IMR-90 (cell line): ENCODE results near the gene ZFR. TPM values are rescaled to one million over a fixed set of nuclear protein-coding genes. Genes with fewer than 3 reads are reported as not detected.

Experiments
- ATAC-seq: fragments of 200-7000 bp; cut with Tn5 transposase; 2 replicates; pipeline ENCODE4 v1.9.1; 2020; ENCODE audit warnings: low read depth, mild to moderate bottlenecking, moderate library complexity
- BruUV-seq: library from RNA; stranded (reverse); fragments of 400-500 nt; replicated peaks from 2 replicates; lab custom pipeline; 2021; lab: Mats Ljungman, UMichigan
- CTCF ChIA-PET: fragments of 300-600 bp; formaldehyde crosslinking; extraction: SDS; loops from one replicate; lab custom pipeline; 2021; ENCODE audit warnings: antibody characterized with exemption; lab: Yijun Ruan, JAX
- POLR2A ChIA-PET: fragments of 300-600 bp; sonication (Branson Sonifier 250); formaldehyde crosslinking; loops from one replicate; lab custom pipeline; 2022; ENCODE audit warnings: antibody characterized with exemption; ENCODE audit not compliant: unreplicated experiment; lab: Charles Lee
- DNase-seq: peaks from one replicate; pipeline ENCODE4 v3.0.0; 2013
- H2AFZ ChIP-seq: replicated peaks from 2 replicates; pipeline ENCODE3; 2013; ENCODE audit warnings: low read length, mild to moderate bottlenecking; ENCODE audit not compliant: poor library complexity
- H2AK5ac ChIP-seq: 2 replicates; pipeline ENCODE4 v1.6.1; 2013; ENCODE audit warnings: low read depth, low read length, inconsistent platforms
- H2AK9ac ChIP-seq: replicated peaks from 2 replicates; pipeline ENCODE3; 2013; ENCODE audit warnings: mild to moderate bottlenecking, low read depth, low read length, moderate library complexity; ENCODE audit not compliant: poor library complexity
- H2BK120ac ChIP-seq: 2 replicates; pipeline ENCODE4 v1.6.1; 2013; ENCODE audit warnings: low read depth, low read length, inconsistent platforms
- H2BK15ac ChIP-seq: 3 replicates; pipeline ENCODE4 v1.6.1; 2013; ENCODE audit warnings: low read depth, low read length, inconsistent platforms
- H2BK20ac ChIP-seq: 2 replicates; pipeline ENCODE4 v1.6.1; 2013; ENCODE audit warnings: low read depth, mild to moderate bottlenecking, inconsistent platforms, low read length, moderate library complexity
- H2BK5ac ChIP-seq: 2 replicates; pipeline ENCODE4 v1.6.1; 2013; ENCODE audit warnings: mild to moderate bottlenecking, low read depth, low read length, inconsistent platforms; ENCODE audit not compliant: poor library complexity, severe bottlenecking
- H3K14ac ChIP-seq: replicated peaks from 2 replicates; pipeline ENCODE4 v1.6.1; 2013; ENCODE audit warnings: low read depth, low read length, inconsistent platforms
- H3K18ac ChIP-seq: 2 replicates; pipeline ENCODE4 v1.6.1; 2013; ENCODE audit warnings: low read depth, low read length, control low read depth
- H3K23ac ChIP-seq: 2 replicates; pipeline ENCODE4 v1.6.1; 2013; ENCODE audit warnings: low read depth, low read length, inconsistent platforms
- H3K27ac ChIP-seq: 2 replicates; pipeline ENCODE4 v1.5.1; 2013; ENCODE audit warnings: mild to moderate bottlenecking, control low read depth, low read length; ENCODE audit not compliant: insufficient read depth
- H3K27me3 ChIP-seq: 2 replicates; pipeline ENCODE4 v1.6.1; 2013; ENCODE audit warnings: low read length; ENCODE audit not compliant: control insufficient read depth, insufficient read depth
- H3K36me3 ChIP-seq: 2 replicates; pipeline ENCODE4 v1.6.1; 2013; ENCODE audit warnings: low read length, mixed read lengths; ENCODE audit not compliant: control insufficient read depth, insufficient read depth
- H3K4ac ChIP-seq: 2 replicates; pipeline ENCODE4 v1.6.1; 2013; ENCODE audit warnings: low read depth, low read length, inconsistent platforms
- H3K4me1 ChIP-seq: 2 replicates; pipeline ENCODE4 v1.6.1; 2013; ENCODE audit warnings: low read length, mixed read lengths; ENCODE audit not compliant: control insufficient read depth, insufficient read depth
- H3K4me2 ChIP-seq: 2 replicates; pipeline ENCODE4 v1.6.1; 2013; ENCODE audit warnings: low read depth, mild to moderate bottlenecking, control low read depth, low read length, moderate library complexity
- H3K4me3 ChIP-seq: 2 replicates; pipeline ENCODE4 v1.5.1; 2013; ENCODE audit warnings: low read depth, mild to moderate bottlenecking, control low read depth, low read length, moderate library complexity; ENCODE audit not compliant: insufficient read depth
- H3K56ac ChIP-seq: 2 replicates; pipeline ENCODE4 v1.6.1; 2013; ENCODE audit warnings: low read length, inconsistent platforms; ENCODE audit not compliant: insufficient read depth; ENCODE audit errors: extremely low read depth
- H3K79me1 ChIP-seq, 2 experiments: 2 replicates each; pipeline ENCODE4 v1.6.1; 2013; ENCODE audit warnings: low read length in 2 of 2, inconsistent platforms in 1 of 2, low read depth in 1 of 2
- H3K9ac ChIP-seq: 2 replicates; pipeline ENCODE4 v1.6.1; 2013; ENCODE audit warnings: low read depth, low read length, control low read depth
- H3K9me1 ChIP-seq: 2 replicates; pipeline ENCODE4 v1.6.1; 2013; ENCODE audit warnings: low read length, inconsistent platforms; ENCODE audit not compliant: insufficient read depth
- H3K9me3 ChIP-seq: 2 replicates; pipeline ENCODE4 v1.6.1; 2013; ENCODE audit warnings: low read length; ENCODE audit not compliant: control insufficient read depth, insufficient read depth
- H4K20me1 ChIP-seq: 2 replicates; pipeline ENCODE4 v1.6.1; 2013; ENCODE audit warnings: low read length, inconsistent platforms; ENCODE audit not compliant: insufficient read depth
- H4K5ac ChIP-seq: 2 replicates; pipeline ENCODE4 v1.6.1; 2013; ENCODE audit warnings: mild to moderate bottlenecking, low read depth, low read length, control low read depth
- H4K8ac ChIP-seq, 2 experiments: 2 replicates each; pipeline ENCODE4 v1.6.1; 2013; ENCODE audit warnings: low read depth in 2 of 2, low read length in 2 of 2, control low read depth in 1 of 2, inconsistent platforms in 1 of 2
- H4K91ac ChIP-seq: 2 replicates; pipeline ENCODE4 v1.6.1; 2013; ENCODE audit warnings: low read depth, low read length, inconsistent platforms; ENCODE audit not compliant: insufficient read depth
- CEBPB ChIP-seq: IDR thresholded peaks from 2 replicates; pipeline ENCODE4 v1.6.1; 2012; ENCODE audit warnings: low read depth, low read length, improper control_type of control experiment
- POLR2A ChIP-seq: IDR thresholded peaks from 2 replicates; pipeline ENCODE4 v1.6.1; 2012; ENCODE audit warnings: mild to moderate bottlenecking, low read depth, low read length
- RAD21 ChIP-seq: IDR thresholded peaks from 2 replicates; pipeline ENCODE4 v1.6.1; 2012; ENCODE audit warnings: low read length, improper control_type of control experiment
- WGBS, 2 experiments: methylation state at CpG; one replicate each; pipeline versions ENCODE4 v1.1.5 to v1.1.7; 2013; ENCODE audit warnings: missing lambda C conversion rate in 2 of 2; ENCODE audit not compliant: insufficient read length in 1 of 2; ENCODE audit errors: extremely low coverage in 2 of 2; 5-methylcytosine and 5-hydroxymethylcytosine counted together
- dilution Hi-C: fragments of 300-500 bp; cut with HindIII; formaldehyde crosslinking; loops from one replicate; pipeline ENCODE4 v1.14.3; 2018; ENCODE audit warnings: low sequenced_read_pairs; ENCODE audit not compliant: unreplicated experiment
- in situ Hi-C: fragments of 300-500 bp; cut with MboI; formaldehyde crosslinking; loops from 3 replicates; pipeline ENCODE4 v1.14.3; 2019; ENCODE audit warnings: low sequenced_read_pairs, inconsistent platforms, mixed read lengths
- intact Hi-C: fragments of 100-400 bp; cut with micrococcal nuclease; formaldehyde crosslinking; loops from 2 replicates; pipeline ENCODE4 v1.10.0; 2022
- polyA plus RNA-seq, 3 experiments: library from polyadenylated mRNA; depleted of rRNA; stranded (reverse); fragments of >200 nt; gene quantifications; 2 replicates each; pipeline ENCODE4 v1.2.3, GENCODE V29; 2012; ENCODE audit warnings: low replicate concordance in 1 of 3
- total RNA-seq: library from RNA; depleted of rRNA; stranded (reverse); fragments of >200 nt; gene quantifications from 2 replicates; pipeline ENCODE4 v1.2.3, GENCODE V29; 2012

ZFR gene
- total and polyA plus RNA-seq, 2 of the 4 experiments (the other 2 are of a cell fraction) = 30.4 to 81.4 TPM

DNA sequence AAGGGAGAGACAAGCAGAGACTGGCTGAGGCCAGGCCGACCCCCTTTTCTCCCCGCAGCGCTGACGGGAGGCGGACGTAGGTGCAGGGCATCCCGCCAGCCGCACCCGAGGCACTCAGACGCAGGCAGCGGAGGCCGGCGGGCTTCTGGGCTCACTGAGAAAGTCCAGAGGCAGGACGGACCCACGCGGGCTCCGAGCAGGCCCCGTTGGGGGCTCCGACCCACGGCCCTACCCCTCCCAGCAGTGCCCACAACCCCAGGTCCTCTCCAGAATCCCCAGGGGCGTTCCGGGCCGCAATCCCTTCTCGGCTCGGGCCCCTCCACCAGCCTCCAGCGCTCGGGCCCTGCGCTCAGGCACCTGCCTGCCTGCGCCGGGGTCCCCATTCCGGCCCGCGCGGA is 132.3 kb downstream of the ZFR start:
- intact Hi-C loops (loop anchor here (2.0 to 5.0 kb wide), 2 partner anchors 80 to 139 kb away; no protein-coding TSS in a partner anchor), in situ Hi-C loops (no loop called here), dilution Hi-C loops (no loop called here)
- Histone ChIP-seq H3K4me1 (peaks cover 5% of the 10 kb centered on the region), H3K27me3 (no peaks in the 10 kb centered on the region), H3K14ac (peak overlapping the region; percentile 78; the same call in 1 of the 2 replicates), H3K56ac (no peak overlapping the region), H2AFZ (peak overlapping the region; percentile 99), H2BK15ac (no peak overlapping the region), H3K23ac (peak overlapping the region; percentile 90), H3K18ac (no peak overlapping the region), H3K4me3 (peak overlapping the region; percentile 66), H4K91ac (no peak overlapping the region), H4K5ac (no peak overlapping the region), H3K9me3 (no peaks in the 10 kb centered on the region), H2BK5ac (peak overlapping the region; percentile 67), H2BK20ac (no peak overlapping the region), H3K27ac (peak overlapping the region; percentile 72), H2BK120ac (peak overlapping the region; percentile 18; the same call in 1 of the 2 replicates), H3K9ac (peak overlapping the region; percentile 78), H3K4ac (peak overlapping the region; percentile 54), H3K36me3 (no peaks in the 10 kb centered on the region; the same call in 1 of the 2 replicates), H4K8ac (peak overlapping the region in 1 of 2 experiments; percentile 59; a peak in 2 of 4 replicates), H2AK5ac (no peak overlapping the region), H3K9me1 (peaks cover 9% of the 10 kb centered on the region; the same call in 1 of the 2 replicates), H4K20me1 (peaks cover 8% of the 10 kb centered on the region; the same call in 1 of the 2 replicates), H3K79me1 (peaks cover 19 to 45% of the 10 kb centered on the region in 2 experiments; a peak in 3 of 4 replicates), H3K4me2 (peak overlapping the region; percentile 74), H2AK9ac (peak overlapping the region; percentile 85)
- ATAC-seq (peak; percentile 36), DNase-seq (peak; percentile 69)
- no TSS peak for BruUV-seq
- TF ChIP-seq POLR2A (peak; percentile 85), RAD21 (peak; percentile 9; the same call in 1 of the 2 replicates), CEBPB (no peak)
- CTCF ChIA-PET = no interaction called here
- POLR2A ChIA-PET = no interaction called here
- 0% methylated on average over 21 of the region's 34 CpGs; no CpG with 5 or more reads in 1 of the 2 experiments for WGBS, 2 experiments
